Choroid plexus epithelial cell (primary cell): Measurements from ENCODE around the gene BAZ2B.
"Not testable (repeated sequence)": the region's sequence is repeated elsewhere in the genome, so short reads cannot be mapped to it uniquely, and the experiment has no call there.

Experiments used
- DNase-seq: peaks from one replicate; pipeline ENCODE4 v3.0.0-alpha.2; 2010; ENCODE audit warnings: low read depth
- H3K4me3 ChIP-seq: 2 replicates; pipeline ENCODE4 v1.5.1; 2011; ENCODE audit warnings: low read depth, mild to moderate bottlenecking, control low read depth, low read length, moderate library complexity
- TF ChIP-seq, protein P1 (sequence below): conservative IDR thresholded peaks from 2 replicates; pipeline ENCODE4 v1.5.1; 2011; ENCODE audit warnings: low read depth, mild to moderate bottlenecking, control low read depth, inconsistent platforms, low read length, moderate library complexity

The BAZ2B gene

DNA sequence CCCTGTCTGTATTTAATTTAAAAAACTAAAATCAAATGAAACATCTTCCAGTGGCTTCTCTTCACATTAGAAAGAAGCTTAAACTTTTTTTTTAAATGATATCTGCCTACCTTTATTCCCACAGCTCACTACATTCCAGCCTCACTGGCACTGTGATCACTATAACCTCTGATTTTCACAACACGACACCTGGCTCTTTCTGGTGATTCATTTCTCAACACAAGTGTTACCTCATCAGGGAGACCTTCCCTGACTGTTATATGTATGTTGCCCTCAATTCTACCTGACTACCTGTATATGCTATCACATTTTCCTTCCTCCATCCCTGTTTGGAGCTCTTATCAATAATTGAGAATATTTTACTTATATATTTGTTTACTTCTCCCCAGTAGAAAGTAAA, 76.6 kb downstream of the BAZ2B start:
- DNase-seq, result no peak
- TF ChIP-seq, protein P1, sequence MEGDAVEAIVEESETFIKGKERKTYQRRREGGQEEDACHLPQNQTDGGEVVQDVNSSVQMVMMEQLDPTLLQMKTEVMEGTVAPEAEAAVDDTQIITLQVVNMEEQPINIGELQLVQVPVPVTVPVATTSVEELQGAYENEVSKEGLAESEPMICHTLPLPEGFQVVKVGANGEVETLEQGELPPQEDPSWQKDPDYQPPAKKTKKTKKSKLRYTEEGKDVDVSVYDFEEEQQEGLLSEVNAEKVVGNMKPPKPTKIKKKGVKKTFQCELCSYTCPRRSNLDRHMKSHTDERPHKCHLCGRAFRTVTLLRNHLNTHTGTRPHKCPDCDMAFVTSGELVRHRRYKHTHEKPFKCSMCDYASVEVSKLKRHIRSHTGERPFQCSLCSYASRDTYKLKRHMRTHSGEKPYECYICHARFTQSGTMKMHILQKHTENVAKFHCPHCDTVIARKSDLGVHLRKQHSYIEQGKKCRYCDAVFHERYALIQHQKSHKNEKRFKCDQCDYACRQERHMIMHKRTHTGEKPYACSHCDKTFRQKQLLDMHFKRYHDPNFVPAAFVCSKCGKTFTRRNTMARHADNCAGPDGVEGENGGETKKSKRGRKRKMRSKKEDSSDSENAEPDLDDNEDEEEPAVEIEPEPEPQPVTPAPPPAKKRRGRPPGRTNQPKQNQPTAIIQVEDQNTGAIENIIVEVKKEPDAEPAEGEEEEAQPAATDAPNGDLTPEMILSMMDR, result no peak
- no peak overlapping the region for H3K4me3 ChIP-seq

DNA sequence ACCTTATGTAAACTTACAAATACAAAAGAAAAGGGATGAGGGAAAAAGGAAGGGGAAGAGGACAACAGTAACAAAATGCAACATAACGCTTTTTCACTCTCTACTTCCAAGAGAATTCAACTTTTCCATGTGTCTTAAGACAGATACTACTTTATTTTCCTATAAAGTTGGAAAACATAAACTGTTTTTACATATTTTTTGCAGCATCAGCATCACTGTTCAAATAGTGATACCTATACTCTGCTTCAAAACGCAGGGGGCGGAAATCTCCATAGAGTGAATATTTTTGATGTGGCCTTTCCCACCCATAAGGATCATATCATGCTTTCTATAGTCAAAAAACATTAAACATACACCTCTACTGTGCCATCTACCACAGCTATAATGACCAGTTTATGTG, 77.5 kb downstream of the BAZ2B start:
- TF ChIP-seq, protein P1, result no peak
- no peak overlapping the region for H3K4me3 ChIP-seq
- DNase-seq, result no peak

DNA sequence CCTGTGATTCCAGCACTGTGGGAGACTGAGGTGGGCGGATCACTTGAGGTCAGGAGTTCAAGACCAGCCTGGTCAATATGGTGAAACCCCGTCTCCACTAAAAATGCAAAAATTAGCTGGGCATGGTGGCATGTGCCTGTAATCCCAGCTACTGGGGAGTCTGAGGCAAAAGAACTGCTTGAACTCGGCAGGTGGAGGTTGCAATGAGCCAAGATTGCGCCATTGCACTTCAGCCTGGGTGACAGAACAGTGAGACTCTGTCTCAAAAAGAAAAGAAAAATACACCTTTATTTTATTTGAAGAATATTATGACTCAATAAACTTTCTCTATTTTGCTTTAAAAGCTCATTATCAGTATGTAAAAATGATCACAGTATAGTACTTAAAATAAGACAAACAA, 81.1 kb downstream of the BAZ2B start:
- not testable (repeated sequence) for DNase-seq

DNA sequence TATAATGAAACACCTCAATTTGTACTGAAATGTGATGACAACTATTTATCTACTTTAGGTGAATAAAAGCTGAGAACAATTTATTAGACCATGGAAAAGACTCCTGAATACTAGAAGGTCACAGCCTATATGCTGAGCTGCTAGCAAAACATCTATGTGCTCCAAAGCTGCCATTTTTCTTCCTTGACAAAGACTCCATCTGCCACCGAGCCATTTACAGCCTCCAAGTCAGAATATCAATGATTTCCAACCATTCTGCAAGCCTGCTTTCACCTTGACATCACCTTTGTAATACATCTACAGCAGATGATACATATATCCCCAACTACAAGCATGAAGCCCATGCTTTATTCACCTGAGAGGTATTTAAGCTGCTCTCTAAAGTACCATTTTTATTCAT, 84.9 kb downstream of the BAZ2B start:
- DNase-seq, result no peak
- TF ChIP-seq, protein P1, result no peak
- H3K4me3 ChIP-seq, result no peak overlapping the region

More for the DNA sequence above, 81.1 kb downstream of the BAZ2B start:
- H3K4me3 ChIP-seq, result not testable (repeated sequence)

DNA sequence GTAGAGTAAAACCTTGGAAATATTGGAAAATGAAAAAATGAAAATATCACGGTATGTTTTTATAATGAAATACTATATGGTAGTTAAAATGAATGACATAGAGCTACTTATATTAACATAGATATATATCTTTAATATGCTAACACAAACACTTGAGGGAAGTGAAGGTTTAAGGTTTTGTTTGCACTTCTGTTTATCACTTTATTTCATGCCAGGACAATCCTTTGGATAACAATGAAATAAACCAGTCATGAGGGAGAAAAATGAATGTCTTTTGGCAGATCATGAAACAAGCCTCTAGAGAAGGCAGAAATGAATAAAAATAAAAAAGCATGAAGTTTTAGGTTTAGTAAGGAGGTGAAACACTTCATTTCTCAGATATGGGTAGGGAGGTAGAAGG, 89.9 kb downstream of the BAZ2B start:
- TF ChIP-seq, protein P1, result no peak
- H3K4me3 ChIP-seq, result no peak overlapping the region
- no peak for DNase-seq

DNA sequence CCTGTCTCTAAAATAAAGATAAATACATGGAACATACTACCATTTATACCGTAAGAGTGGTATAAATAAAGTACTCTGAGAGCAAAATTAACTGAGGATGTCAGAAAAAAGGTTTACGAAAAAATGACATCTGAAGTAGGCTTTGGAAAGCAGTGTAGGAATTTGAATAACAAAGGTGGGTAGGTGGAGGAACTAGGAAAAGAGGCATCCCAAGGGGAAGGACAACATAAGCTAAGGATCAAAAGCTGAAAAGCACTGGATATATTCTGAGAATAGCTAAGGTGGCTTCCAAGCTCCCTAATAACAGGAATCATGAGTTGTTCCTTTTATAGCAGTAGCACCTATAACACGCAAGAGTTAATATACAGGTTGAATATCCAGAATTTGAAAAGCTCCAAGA, 91.3 kb downstream of the BAZ2B start:
- H3K4me3 ChIP-seq, result no peak overlapping the region
- no peak for DNase-seq
- TF ChIP-seq, protein P1, result no peak

DNA sequence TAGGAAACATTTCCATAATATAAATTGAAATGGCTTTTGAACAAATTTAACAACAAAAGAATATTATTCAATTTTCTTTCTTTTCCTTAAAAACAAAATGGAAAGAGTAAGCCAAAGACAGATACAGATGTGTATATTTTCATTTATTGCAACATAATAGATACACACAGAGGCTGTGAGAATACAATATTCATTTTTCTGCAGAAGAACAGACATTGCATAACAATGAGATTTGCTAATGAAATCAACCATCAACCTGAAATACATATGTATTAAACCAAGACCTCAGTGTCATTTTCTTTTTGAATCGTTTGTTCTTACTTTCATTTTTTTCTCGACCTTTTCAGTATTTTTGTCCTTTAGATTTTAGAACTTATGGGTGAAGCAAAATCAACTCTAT, 95.1 kb downstream of the BAZ2B start:
- no peak overlapping the region for H3K4me3 ChIP-seq
- TF ChIP-seq, protein P1, result no peak
- DNase-seq, result no peak

DNA sequence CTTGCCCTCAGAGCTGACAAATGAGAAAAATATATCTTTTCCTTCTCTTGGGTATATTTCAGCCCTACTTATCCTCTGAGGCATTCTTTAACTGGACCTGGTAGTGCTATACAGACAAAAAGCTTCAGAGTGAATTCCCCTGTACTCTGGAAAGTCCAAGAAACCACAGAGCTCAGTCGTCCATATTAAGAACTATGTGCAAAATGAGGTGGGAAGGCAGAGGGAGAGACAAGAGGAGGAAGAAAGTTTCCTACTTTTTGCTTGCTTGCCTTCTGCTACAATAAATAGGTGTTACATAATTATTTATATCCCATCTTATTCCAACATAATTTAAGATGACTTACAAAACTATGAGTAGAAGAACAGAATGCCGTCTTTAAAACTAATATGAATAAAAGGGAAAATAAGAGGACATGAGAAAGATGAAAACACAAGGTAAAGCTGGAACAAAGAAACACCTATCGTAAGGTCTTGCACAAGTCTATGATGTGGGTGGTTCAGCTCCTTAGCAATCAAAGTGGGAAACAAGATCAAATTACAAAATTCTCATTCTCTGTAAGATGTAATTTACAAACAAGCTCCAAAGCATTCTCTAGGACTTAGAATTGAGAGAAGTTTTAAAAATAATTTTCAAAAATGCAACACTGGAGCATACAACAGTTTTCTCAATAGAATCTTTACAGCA, 97.9 kb downstream of the BAZ2B start:
- no peak overlapping the region for H3K4me3 ChIP-seq
- TF ChIP-seq, protein P1, result no peak
- DNase-seq, result peak; percentile 29
